ENCODE results near the gene ARL8B.

ARL8B gene

GRCh38 chr3:5187920-5188418 lies 65.9 kb downstream of the ARL8B start:
- no peak for DNase-seq

GRCh38 chr3:5188419-5189221 lies 66.5 kb downstream of the ARL8B start:
- no peak for DNase-seq

GRCh38 chr3:5190147-5190791 lies 68.2 kb downstream of the ARL8B start:
- no peak for DNase-seq

GRCh38 chr3:5191555-5192304 lies 69.6 kb downstream of the ARL8B start:
- DNase-seq = no peak

- DNase-seq = no peak
Measured at GRCh38 chr3:5192571-5193365, 70.7 kb downstream of the ARL8B start.

GRCh38 chr3:5194341-5194740 lies 72.2 kb downstream of the ARL8B start:
- DNase-seq = no peak

- DNase-seq = no peak
Measured at GRCh38 chr3:5194801-5195509, 72.9 kb downstream of the ARL8B start.

- DNase-seq = no peak
Measured at GRCh38 chr3:5195605-5196004, 73.5 kb downstream of the ARL8B start.

- DNase-seq = no peak
Measured at GRCh38 chr3:5197022-5197421, 74.9 kb downstream of the ARL8B start.

GRCh38 chr3:5197470-5198312 lies 75.6 kb downstream of the ARL8B start:
- DNase-seq = no peak

GRCh38 chr3:5198313-5198677 lies 76.2 kb downstream of the ARL8B start:
- no peak for DNase-seq

- no peak for DNase-seq
Measured at GRCh38 chr3:5198986-5199731, 77.1 kb downstream of the ARL8B start.

- DNase-seq = no peak
Measured at GRCh38 chr3:5201536-5201935, 79.4 kb downstream of the ARL8B start.

- DNase-seq = no peak
Measured at GRCh38 chr3:5202222-5202621, 80.1 kb downstream of the ARL8B start.

- DNase-seq = no peak
Measured at GRCh38 chr3:5205165-5205941, 83.3 kb downstream of the ARL8B start.

GRCh38 chr3:5210926-5211325 lies 88.8 kb downstream of the ARL8B start:
- no peak for DNase-seq

- DNase-seq = no peak
Measured at GRCh38 chr3:5212628-5213573, 90.8 kb downstream of the ARL8B start.

GRCh38 chr3:5213574-5213966 lies 91.5 kb downstream of the ARL8B start:
- DNase-seq = no peak
